GM21360 (cell line): Measurements from ENCODE around the gene IFRD2.
A peak's percentile ranks its signal among the peaks of the same experiment; 100 is the strongest.
"Not testable (repeated sequence)": the region's sequence is repeated elsewhere in the genome, so short reads cannot be mapped to it uniquely, and the experiment has no call there.

ENCODE experiments used
- ATAC-seq: cut with Tn5 transposase; IDR thresholded peaks from one replicate; pipeline ENCODE4 v1.9.1; 2021; ENCODE audit warnings: mild to moderate bottlenecking, moderate library complexity; ENCODE audit not compliant: unreplicated experiment

Gene IFRD2

GRCh38 chr3:50286322-50287227 is 5.7 kb downstream of the IFRD2 start:
- ATAC-seq: no peak

GRCh38 chr3:50284121-50284520 is 8.1 kb downstream of the IFRD2 start:
- ATAC-seq: not testable (repeated sequence)

GRCh38 chr3:50279255-50280016 is 12.8 kb downstream of the IFRD2 start:
- ATAC-seq: no peak

- ATAC-seq: no peak
These were observed 13.4 kb downstream of the IFRD2 start, which contains the start of gene LSMEM2 for GRCh38 chr3:50278880-50279224. LSMEM2 (plus strand) TSS chr3:50279087; CDS start chr3:50279114, 27 bp downstream.

GRCh38 chr3:50278123-50278879 is 13.9 kb downstream of the IFRD2 start:
- no peak for ATAC-seq

- ATAC-seq: no peak
These were observed 15.5 kb downstream of the IFRD2 start for GRCh38 chr3:50276762-50277101.

GRCh38 chr3:50275996-50276761 is 16.1 kb downstream of the IFRD2 start:
- no peak for ATAC-seq

GRCh38 chr3:50275141-50275995 is 16.9 kb downstream of the IFRD2 start:
- ATAC-seq: no peak

- ATAC-seq: no peak
These were observed 17.7 kb downstream of the IFRD2 start for GRCh38 chr3:50274371-50275104.

- ATAC-seq: no peak
These were observed 18.6 kb downstream of the IFRD2 start for GRCh38 chr3:50273689-50274065.

- peak; percentile 70 for ATAC-seq
These were observed 19.1 kb downstream of the IFRD2 start for GRCh38 chr3:50272911-50273688.

GRCh38 chr3:50272538-50272910 is 19.7 kb downstream of the IFRD2 start:
- not testable (repeated sequence) for ATAC-seq

GRCh38 chr3:50271314-50271936 is 20.8 kb downstream of the IFRD2 start:
- ATAC-seq: no peak

- ATAC-seq: no peak
These were observed 21.6 kb downstream of the IFRD2 start for GRCh38 chr3:50270422-50271224.

- no peak for ATAC-seq
These were observed 22.2 kb downstream of the IFRD2 start for GRCh38 chr3:50269977-50270413.

GRCh38 chr3:50269460-50269859 is 22.8 kb downstream of the IFRD2 start:
- ATAC-seq: no peak
